Tibial nerve (tissue), 4 donors: ENCODE measurements around the gene FAM227B.

Experiments used
- EP300 ChIP-seq, 2 donors: sonication (generic); formaldehyde crosslinking; IDR thresholded peaks; one replicate each; pipeline ENCODE4 v1.6.1; 2017; ENCODE audit warnings: antibody characterized with exemption in 2 of 2, mild to moderate bottlenecking in 1 of 2
- POLR2A ChIP-seq, 2 donors: fragments of 450-650 bp; IDR thresholded peaks; one replicate each; pipeline ENCODE4 v1.6.1; 2017; ENCODE audit warnings: antibody characterized with exemption in 2 of 2, mild to moderate bottlenecking in 2 of 2, moderate library complexity in 2 of 2
- TF ChIP-seq, protein P1 (sequence below), 5 experiments: fragments of 200-600 bp in 3 of 5; fragments of 450-650 bp in 2 of 5; sonication (generic) in 3 of 5; IDR thresholded peaks; one replicate each; pipeline ENCODE4 v1.5.1; 2016 to 2019; ENCODE audit warnings: antibody characterized with exemption in 5 of 5, mild to moderate bottlenecking in 3 of 5, moderate library complexity in 2 of 5

- TF ChIP-seq, protein P1, sequence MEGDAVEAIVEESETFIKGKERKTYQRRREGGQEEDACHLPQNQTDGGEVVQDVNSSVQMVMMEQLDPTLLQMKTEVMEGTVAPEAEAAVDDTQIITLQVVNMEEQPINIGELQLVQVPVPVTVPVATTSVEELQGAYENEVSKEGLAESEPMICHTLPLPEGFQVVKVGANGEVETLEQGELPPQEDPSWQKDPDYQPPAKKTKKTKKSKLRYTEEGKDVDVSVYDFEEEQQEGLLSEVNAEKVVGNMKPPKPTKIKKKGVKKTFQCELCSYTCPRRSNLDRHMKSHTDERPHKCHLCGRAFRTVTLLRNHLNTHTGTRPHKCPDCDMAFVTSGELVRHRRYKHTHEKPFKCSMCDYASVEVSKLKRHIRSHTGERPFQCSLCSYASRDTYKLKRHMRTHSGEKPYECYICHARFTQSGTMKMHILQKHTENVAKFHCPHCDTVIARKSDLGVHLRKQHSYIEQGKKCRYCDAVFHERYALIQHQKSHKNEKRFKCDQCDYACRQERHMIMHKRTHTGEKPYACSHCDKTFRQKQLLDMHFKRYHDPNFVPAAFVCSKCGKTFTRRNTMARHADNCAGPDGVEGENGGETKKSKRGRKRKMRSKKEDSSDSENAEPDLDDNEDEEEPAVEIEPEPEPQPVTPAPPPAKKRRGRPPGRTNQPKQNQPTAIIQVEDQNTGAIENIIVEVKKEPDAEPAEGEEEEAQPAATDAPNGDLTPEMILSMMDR (IDR thresholded peaks at IDR 0.05): no peak
- TF ChIP-seq POLR2A (IDR thresholded peaks at IDR 0.05) (no peak), EP300 (IDR thresholded peaks at IDR 0.05) (no peak)
Observed at GRCh38 chr15:49293941-49294340, 326.7 kb downstream of the FAM227B start.
